Measurements from ENCODE around the gene PSME3. TPM values are rescaled to one million over a fixed set of nuclear protein-coding genes. Genes with fewer than 3 reads are reported as not detected.

Gene PSME3
- total and polyA plus RNA-seq, 12 donors = 26.0 to 103 (median 70.3) TPM

DNA sequence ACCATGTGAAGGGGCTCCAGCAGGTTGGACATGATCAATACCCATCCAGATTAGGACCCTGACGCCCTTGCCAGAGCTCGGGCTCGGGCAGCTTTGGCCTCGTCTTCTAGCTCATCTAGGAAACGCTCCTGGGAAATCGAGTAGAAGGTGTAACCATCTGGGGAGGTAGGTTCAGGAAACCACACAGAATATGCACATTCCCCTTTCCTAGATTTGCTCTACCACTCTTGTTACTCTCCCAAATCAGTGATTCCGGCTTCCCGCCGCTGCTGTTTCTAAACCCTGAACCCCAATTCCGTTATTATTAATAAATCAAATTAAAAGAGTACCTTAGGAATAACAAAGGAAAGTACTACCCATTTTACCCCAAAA lies 35.2 kb upstream of the PSME3 start:
- no peak for ATAC-seq

DNA sequence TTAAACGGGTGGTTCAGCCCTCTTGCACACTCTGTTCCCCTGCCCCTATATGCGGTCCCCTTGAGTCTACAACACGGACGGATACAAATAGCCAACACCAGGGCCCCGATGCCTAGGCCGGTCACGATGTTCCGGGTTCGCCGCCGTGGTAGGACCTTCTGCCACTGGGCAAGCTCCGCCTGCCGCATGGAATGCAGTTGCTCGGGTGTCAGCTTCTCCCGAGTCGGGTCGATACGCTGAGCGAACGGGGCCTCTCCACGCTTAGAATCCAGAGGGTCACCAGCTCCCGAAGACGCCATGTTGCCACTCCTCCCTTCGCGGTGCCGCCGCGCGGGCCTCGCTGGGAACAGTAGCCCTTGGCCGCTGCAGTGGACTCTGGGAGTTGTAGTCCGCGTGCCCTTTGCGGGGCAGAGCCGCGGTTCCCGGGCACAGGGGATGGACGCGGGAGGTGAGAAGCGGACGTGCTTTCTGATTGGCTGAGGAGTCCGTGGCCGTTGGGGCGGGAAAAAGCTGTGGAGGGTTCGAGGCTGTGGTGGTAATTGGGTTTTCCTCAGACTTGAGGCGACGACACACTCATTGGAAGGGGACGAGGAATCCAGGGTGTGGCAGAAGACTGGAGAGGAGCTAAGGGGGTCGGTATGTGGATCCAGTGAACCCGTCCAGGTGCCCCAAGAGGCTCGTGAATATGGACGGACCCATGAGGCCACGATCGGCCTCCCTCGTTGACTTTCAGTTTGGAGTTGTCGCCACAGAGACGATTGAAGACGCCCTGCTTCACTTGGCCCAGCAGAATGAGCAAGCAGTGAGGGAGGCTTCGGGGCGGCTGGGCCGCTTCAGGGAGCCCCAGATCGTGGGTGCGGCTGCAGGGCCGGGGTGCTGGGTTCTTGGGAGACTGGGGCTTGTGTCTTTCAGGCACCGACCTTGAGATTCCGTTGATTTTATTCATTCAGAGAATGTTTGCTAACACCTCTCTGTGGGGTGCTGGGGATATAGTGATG lies 34.5 kb upstream of the PSME3 start, which contains the start of the genes CNTD1 and COA3:
Gene CNTD1 (plus strand): TSS at position 479 of the 998 bp plus-strand sequence. CDS start 207 bp downstream, at position 686.
Gene COA3 (minus strand): TSS at position 322 of the 998 bp plus-strand sequence. CDS start 23 bp downstream, at position 299.
- peaks cover 0 to 23% (median 17%) of the 10 kb centered on the region in 9 donors for H3K4me1 ChIP-seq
- WGBS, 2 donors = 26% methylated on average over 66 of the region's 66 CpGs
- peak within 1 kb of the TSS; percentile 68 to 96 (median 88) for H3K4me3 ChIP-seq
- TF ChIP-seq, protein P1, sequence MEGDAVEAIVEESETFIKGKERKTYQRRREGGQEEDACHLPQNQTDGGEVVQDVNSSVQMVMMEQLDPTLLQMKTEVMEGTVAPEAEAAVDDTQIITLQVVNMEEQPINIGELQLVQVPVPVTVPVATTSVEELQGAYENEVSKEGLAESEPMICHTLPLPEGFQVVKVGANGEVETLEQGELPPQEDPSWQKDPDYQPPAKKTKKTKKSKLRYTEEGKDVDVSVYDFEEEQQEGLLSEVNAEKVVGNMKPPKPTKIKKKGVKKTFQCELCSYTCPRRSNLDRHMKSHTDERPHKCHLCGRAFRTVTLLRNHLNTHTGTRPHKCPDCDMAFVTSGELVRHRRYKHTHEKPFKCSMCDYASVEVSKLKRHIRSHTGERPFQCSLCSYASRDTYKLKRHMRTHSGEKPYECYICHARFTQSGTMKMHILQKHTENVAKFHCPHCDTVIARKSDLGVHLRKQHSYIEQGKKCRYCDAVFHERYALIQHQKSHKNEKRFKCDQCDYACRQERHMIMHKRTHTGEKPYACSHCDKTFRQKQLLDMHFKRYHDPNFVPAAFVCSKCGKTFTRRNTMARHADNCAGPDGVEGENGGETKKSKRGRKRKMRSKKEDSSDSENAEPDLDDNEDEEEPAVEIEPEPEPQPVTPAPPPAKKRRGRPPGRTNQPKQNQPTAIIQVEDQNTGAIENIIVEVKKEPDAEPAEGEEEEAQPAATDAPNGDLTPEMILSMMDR (IDR thresholded peaks at IDR 0.05) = peak in 2 of 9 donors; percentile 4 to 16
- H3K36me3 ChIP-seq = peaks cover 0 to 19% (median 4%) of the 10 kb centered on the region in 9 donors
- DNase-seq (peak; percentile 87), ATAC-seq (peak; percentile 93 to 99 (median 98))
- H3K9me3 ChIP-seq = no peaks in the 10 kb centered on the region
- H3K27ac ChIP-seq = peak within 1 kb of the TSS; percentile 40 to 91 (median 78)
- no peaks in the 10 kb centered on the region for H3K27me3 ChIP-seq
- intact Hi-C loops (cut with DNase I) = loop anchor here in 1 of 10 donors (10.0 kb wide), 1 partner anchor 194 kb away; the partner anchor contains the start of genes RETREG3 and TUBG1

More for the DNA sequence above, 35.2 kb upstream of the PSME3 start:
- Histone ChIP-seq H3K4me3 (peak overlapping the region; percentile 68 to 96 (median 88)), H3K27ac (peak overlapping the region; percentile 40 to 91 (median 78)), H3K36me3 (peaks cover 0 to 19% (median 4%) of the 10 kb centered on the region in 9 donors), H3K4me1 (peaks cover 0 to 23% (median 17%) of the 10 kb centered on the region in 9 donors), H3K27me3 (no peaks in the 10 kb centered on the region), H3K9me3 (no peaks in the 10 kb centered on the region)
- intact Hi-C loops (cut with DNase I) = loop anchor here in 1 of 10 donors (10.0 kb wide), 1 partner anchor 193 kb away; the partner anchor contains the start of genes RETREG3 and TUBG1
- no peak for DNase-seq
- TF ChIP-seq, protein P1 (IDR thresholded peaks at IDR 0.05) = no peak
- 22 to 23% methylated on average over 10 of the region's 10 CpGs for WGBS, 2 donors

DNA sequence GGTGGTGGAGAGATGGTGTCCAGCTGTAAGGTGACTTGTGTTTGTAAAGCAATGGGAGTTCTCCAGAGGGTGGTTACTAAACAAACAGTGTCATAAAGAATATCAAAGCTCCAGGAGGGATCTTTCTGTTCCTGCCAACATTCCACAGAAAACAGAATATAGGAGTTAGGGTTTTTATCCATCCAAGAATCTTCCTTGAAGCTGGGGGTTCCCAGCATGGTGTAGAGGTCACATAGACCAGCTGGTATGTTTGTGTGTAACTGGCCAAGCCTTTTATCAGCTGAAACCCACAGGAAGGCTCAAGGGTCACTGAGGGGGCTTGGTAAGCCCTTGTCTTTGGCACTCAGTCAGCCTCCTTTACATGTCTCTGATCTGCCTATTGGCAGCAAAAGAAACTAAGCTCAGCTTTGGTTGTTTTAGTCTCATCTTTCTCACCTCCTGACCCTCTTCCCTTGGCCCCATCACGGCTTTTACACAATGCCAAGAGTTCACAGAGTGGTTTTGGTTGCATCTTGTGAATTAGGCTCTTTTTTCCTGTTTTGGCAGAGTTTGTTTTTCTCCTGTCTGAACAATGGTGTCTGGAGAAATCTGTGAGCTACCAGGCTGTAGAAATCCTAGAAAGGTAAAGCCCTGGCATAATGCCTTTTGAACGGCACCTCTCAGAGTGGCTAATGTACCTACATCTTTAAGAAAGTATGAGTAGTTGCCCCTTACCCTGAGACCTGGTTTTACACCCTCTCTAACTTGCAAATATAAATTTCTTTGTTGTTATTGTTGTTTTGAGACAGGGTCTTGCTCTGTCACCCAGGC lies 29.9 kb upstream of the PSME3 start:
- peaks cover 0 to 7% (median 4%) of the 10 kb centered on the region in 9 donors for H3K4me1 ChIP-seq
- peaks cover 0 to 5% (median 0%) of the 10 kb centered on the region in 9 donors for H3K36me3 ChIP-seq
- H3K27ac ChIP-seq = no peak overlapping the region
- no peaks in the 10 kb centered on the region for H3K9me3 ChIP-seq
- no peak for ATAC-seq
- H3K4me3 ChIP-seq = no peak overlapping the region
- TF ChIP-seq, protein P1 (IDR thresholded peaks at IDR 0.05) = no peak
- H3K27me3 ChIP-seq = no peaks in the 10 kb centered on the region
- intact Hi-C loops (cut with DNase I) = no loop called here
- 57 to 60% methylated on average over 2 of the region's 2 CpGs for WGBS, 2 donors
- DNase-seq = no peak
